ENCODE results near the gene GSS. TPM values are rescaled to one million over a fixed set of nuclear protein-coding genes. Genes with fewer than 3 reads are reported as not detected.

Gene GSS
- total RNA-seq, 1 experiment from 2014 or later = 83.6 TPM

DNA sequence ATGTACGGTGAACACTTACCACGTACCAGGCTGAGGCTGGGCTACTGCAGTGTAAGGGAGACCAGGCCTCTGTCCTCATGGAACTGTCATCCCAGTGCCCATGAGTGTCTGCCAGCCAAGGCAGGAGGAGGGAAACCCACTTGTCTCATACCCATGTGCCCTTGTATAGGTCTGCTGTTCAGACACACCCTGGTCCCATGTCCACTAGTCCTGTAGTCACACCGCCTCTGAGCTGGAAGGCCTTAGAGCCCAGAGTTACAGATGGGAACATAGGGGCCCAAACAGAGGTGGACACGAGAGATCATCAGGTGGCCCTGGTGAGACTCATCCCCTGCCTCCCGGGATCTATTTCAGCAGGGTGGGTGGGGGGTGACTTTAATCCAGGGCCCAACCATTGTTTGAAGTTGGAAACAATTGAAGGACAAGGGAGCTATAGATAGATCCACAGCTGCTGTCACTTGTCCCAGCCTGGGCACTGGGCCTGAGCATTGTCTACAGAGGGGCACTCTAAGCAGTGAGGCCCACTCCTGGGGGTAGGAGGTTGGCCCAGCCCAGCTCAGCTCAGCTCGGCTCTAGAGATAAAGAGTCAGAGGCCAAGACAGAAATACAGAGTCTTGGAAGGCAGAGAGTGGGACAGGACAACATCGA, 14.7 kb upstream of the GSS start:
- no peaks in the 10 kb centered on the region for H3K4me1 ChIP-seq (ENCODE audit: control insufficient read depth in 1 of 2, insufficient read depth in 2 of 2, low read length in 2 of 2)
- H4K20me1 ChIP-seq (ENCODE audit: insufficient read depth) = no peaks in the 10 kb centered on the region
- no peak overlapping the region for H2AFZ ChIP-seq (ENCODE audit: low read depth, low read length, poor library complexity, severe bottlenecking)
- no peak overlapping the region for H3K4me2 ChIP-seq (ENCODE audit: low read length)
- no peaks in the 10 kb centered on the region for H3K9me2 ChIP-seq (ENCODE audit: insufficient read depth)
- TF ChIP-seq CTCF (IDR thresholded peaks at IDR 0.05 in 2 of 3, conservative IDR thresholded peaks at IDR 0.05 in 1 of 3; ENCODE audit: borderline replicate concordance in 1 of 3, insufficient read depth in 1 of 3, low read depth in 2 of 3, low read length in 2 of 3) = no peak
- TF ChIP-seq JUND (IDR thresholded peaks at IDR 0.05) = no peak
- no peaks in the 10 kb centered on the region for H3K27me3 ChIP-seq (ENCODE audit: insufficient read depth, low read length)
- DNase-seq (ENCODE audit: low read depth, low spot score) (no peak), ATAC-seq (no peak)
- BruUV-seq (replicated peaks) = no TSS peak
- H3K9ac ChIP-seq (ENCODE audit: low read length) = no peak overlapping the region
- no peaks in the 10 kb centered on the region for H3K79me2 ChIP-seq (ENCODE audit: insufficient read depth, low read length)
- intact Hi-C loops (cut with micrococcal nuclease) = no loop called here
- ChIA-PET POLR2A (no interaction called here), RAD21 (ENCODE audit: low non-redundant PET in 1 of 2, low total read pairs in 2 of 2, uncharacterized antibody in 2 of 2, unreplicated experiment in 2 of 2) (no interaction called here), CTCF (no interaction called here)
- H3K9me3 ChIP-seq (ENCODE audit: control insufficient read depth in 1 of 2, insufficient read depth in 1 of 2, low read depth in 1 of 2, low read length in 2 of 2) = no peaks in the 10 kb centered on the region
- no peak overlapping the region for H3K27ac ChIP-seq (ENCODE audit: low read depth, low read length)
- no peak overlapping the region for H3K4me3 ChIP-seq (replicated peaks in 1 of 2; ENCODE audit: low read depth in 1 of 2, low read length in 2 of 2)
- no peaks in the 10 kb centered on the region for H3K36me3 ChIP-seq (ENCODE audit: control insufficient read depth in 1 of 2, insufficient read depth in 2 of 2, low read length in 2 of 2)

- intact Hi-C loops (cut with micrococcal nuclease) = no loop called here
- TF ChIP-seq CBX3 (IDR thresholded peaks at IDR 0.05; ENCODE audit: low read depth) (no peak), ELF1 (IDR thresholded peaks at IDR 0.05; ENCODE audit: borderline replicate concordance, low read depth) (no peak), SP1 (IDR thresholded peaks at IDR 0.05; ENCODE audit: low read depth) (no peak), JUND (IDR thresholded peaks at IDR 0.05) (no peak), EZH2 (IDR thresholded peaks at IDR 0.05) (no peak), ZFX (IDR thresholded peaks at IDR 0.05) (no peak), RAD21 (IDR thresholded peaks at IDR 0.05; ENCODE audit: low read depth) (no peak), SRF (IDR thresholded peaks at IDR 0.05; ENCODE audit: low read depth) (no peak), TCF7L2 (IDR thresholded peaks at IDR 0.05; ENCODE audit: borderline replicate concordance, extremely low read depth, insufficient read depth, insufficient read length) (no peak), EGR1 (IDR thresholded peaks at IDR 0.05; ENCODE audit: low read depth) (no peak), POLR2AphosphoS5 (IDR thresholded peaks at IDR 0.05; ENCODE audit: low read depth, low read length) (no peak), EZH2phosphoT487 (IDR thresholded peaks at IDR 0.05; ENCODE audit: borderline replicate concordance) (no peak), FOSL1 (IDR thresholded peaks at IDR 0.05; ENCODE audit: low read depth) (no peak), POLR2A (IDR thresholded peaks at IDR 0.05; ENCODE audit: borderline replicate concordance, extremely low read depth, insufficient read depth, insufficient read length) (no peak), ZNF274 (IDR thresholded peaks at IDR 0.05; ENCODE audit: low read depth, low read length) (no peak), CEBPB (IDR thresholded peaks at IDR 0.05; ENCODE audit: low read depth) (no peak)
- TF ChIP-seq, protein P1, sequence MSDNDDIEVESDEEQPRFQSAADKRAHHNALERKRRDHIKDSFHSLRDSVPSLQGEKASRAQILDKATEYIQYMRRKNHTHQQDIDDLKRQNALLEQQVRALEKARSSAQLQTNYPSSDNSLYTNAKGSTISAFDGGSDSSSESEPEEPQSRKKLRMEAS (IDR thresholded peaks at IDR 0.05) = no peak
- TF ChIP-seq, protein P2, sequence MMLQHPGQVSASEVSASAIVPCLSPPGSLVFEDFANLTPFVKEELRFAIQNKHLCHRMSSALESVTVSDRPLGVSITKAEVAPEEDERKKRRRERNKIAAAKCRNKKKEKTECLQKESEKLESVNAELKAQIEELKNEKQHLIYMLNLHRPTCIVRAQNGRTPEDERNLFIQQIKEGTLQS (IDR thresholded peaks at IDR 0.05) = no peak
These were observed 12.6 kb upstream of the GSS start for GRCh38 chr20:34968042-34968775.

More at GRCh38 chr20:34968042-34968775, 12.6 kb upstream of the GSS start:
- H2AFZ ChIP-seq (ENCODE audit: low read depth, low read length, poor library complexity, severe bottlenecking) = no peak overlapping the region
- ATAC-seq (no peak), DNase-seq (ENCODE audit: low read depth, low spot score) (no peak)
- CTCF ChIA-PET = no interaction called here
- H4K20me1 ChIP-seq (ENCODE audit: insufficient read depth) = no peaks in the 10 kb centered on the region
- POLR2A ChIA-PET = no interaction called here
- no TSS peak for BruUV-seq (replicated peaks)
- RAD21 ChIA-PET (ENCODE audit: low non-redundant PET in 1 of 2, low total read pairs in 2 of 2, uncharacterized antibody in 2 of 2, unreplicated experiment in 2 of 2) = no interaction called here
- no peak overlapping the region for H3K27ac ChIP-seq (ENCODE audit: low read depth, low read length)
- H3K27me3 ChIP-seq (ENCODE audit: insufficient read depth, low read length) = no peaks in the 10 kb centered on the region
- H3K9me3 ChIP-seq (ENCODE audit: control insufficient read depth in 1 of 2, insufficient read depth in 1 of 2, low read depth in 1 of 2, low read length in 2 of 2) = no peaks in the 10 kb centered on the region
- no peaks in the 10 kb centered on the region for H3K4me1 ChIP-seq (ENCODE audit: control insufficient read depth in 1 of 2, insufficient read depth in 2 of 2, low read length in 2 of 2)
- H3K4me2 ChIP-seq (ENCODE audit: low read length) = no peak overlapping the region
- no peaks in the 10 kb centered on the region for H3K79me2 ChIP-seq (ENCODE audit: insufficient read depth, low read length)
- H3K9me2 ChIP-seq (ENCODE audit: insufficient read depth) = no peaks in the 10 kb centered on the region
- H3K9ac ChIP-seq (ENCODE audit: low read length) = no peak overlapping the region
- H3K4me3 ChIP-seq (replicated peaks in 1 of 2; ENCODE audit: low read depth in 1 of 2, low read length in 2 of 2) = no peak overlapping the region
- H3K36me3 ChIP-seq (ENCODE audit: control insufficient read depth in 1 of 2, insufficient read depth in 2 of 2, low read length in 2 of 2) = no peaks in the 10 kb centered on the region

All from HCT116 (cell line).